Endothelial cell of umbilical vein (primary cell): ENCODE data around the gene MED27. TPM values are rescaled to one million over a fixed set of nuclear protein-coding genes. Genes with fewer than 3 reads are reported as not detected.

Source experiments
- BruUV-seq: library from RNA; stranded (reverse); fragments of 400-500 nt; replicated peaks from 2 replicates; lab custom pipeline; 2021; lab: Mats Ljungman, UMichigan
- CTCF ChIA-PET: fragments of 300-600, 350-600 bp; sonication (Branson Sonifier 250); formaldehyde crosslinking; loops from one replicate; lab custom pipeline; 2021; ENCODE audit warnings: antibody characterized with exemption, inconsistent platforms; lab: Charles Lee
- POLR2A ChIA-PET: fragments of 300-600, 350-600 bp; sonication (Branson Sonifier 250); formaldehyde crosslinking; loops from one replicate; lab custom pipeline; 2021; ENCODE audit warnings: antibody characterized with exemption, inconsistent platforms; lab: Charles Lee
- DNase-seq: peaks from one replicate; pipeline ENCODE4 v3.0.0-alpha.2; 2011; ENCODE audit warnings: low read depth, low spot score
- FAIRE-seq: peaks from 2 replicates; lab custom pipeline; 2011; peaks lifted over from hg19 to GRCh38; lab: Jason Lieb, UNC
- H2AFZ ChIP-seq: 2 replicates; pipeline ENCODE4 v1.6.0; 2012; ENCODE audit warnings: low read depth, low read length, control low read depth, inconsistent platforms
- H3K27ac ChIP-seq: 2 replicates; pipeline ENCODE4 v1.5.1; 2011; ENCODE audit warnings: low read depth, mild to moderate bottlenecking, control low read depth, low read length, moderate library complexity; ENCODE audit not compliant: insufficient read depth
- H3K27me3 ChIP-seq, 2 experiments: 2 replicates each; pipeline versions ENCODE4 v1.6.0 to v1.6.1; 2011; ENCODE audit warnings: low read length in 2 of 2, mixed read lengths in 1 of 2; ENCODE audit not compliant: control insufficient read depth in 2 of 2, insufficient read depth in 2 of 2
- H3K36me3 ChIP-seq, 2 experiments: 2 replicates in 1 of 2; 3 replicates in 1 of 2; pipeline ENCODE4 v1.5.1; 2011; ENCODE audit warnings: low read length in 2 of 2, mild to moderate bottlenecking in 1 of 2, moderate library complexity in 1 of 2; ENCODE audit not compliant: control insufficient read depth in 2 of 2, insufficient read depth in 2 of 2; ENCODE audit errors: extremely low read depth in 1 of 2
- H3K4me1 ChIP-seq: 3 replicates; pipeline ENCODE4 v1.5.1; 2011; ENCODE audit warnings: mild to moderate bottlenecking, low read length; ENCODE audit not compliant: control insufficient read depth, insufficient read depth; ENCODE audit errors: extremely low read depth
- H3K4me2 ChIP-seq: 2 replicates; pipeline ENCODE4 v1.6.1; 2011; ENCODE audit warnings: low read length, control low read depth, mixed read lengths; ENCODE audit not compliant: insufficient read depth
- H3K4me3 ChIP-seq, 3 experiments: fragments of 200-600 bp in 1 of 3; sonication (generic), shearing (Covaris generic) in 1 of 3; replicated peaks in 1 of 3; 2 replicates each; pipeline ENCODE4 v1.5.1; 2011 to 2016; ENCODE audit warnings: control low read depth in 3 of 3, low read length in 3 of 3, mild to moderate bottlenecking in 2 of 3, inconsistent platforms in 1 of 3, low read depth in 1 of 3, moderate library complexity in 1 of 3; ENCODE audit not compliant: insufficient read depth in 1 of 3
- H3K79me2 ChIP-seq: 2 replicates; pipeline ENCODE4 v1.6.0; 2012; ENCODE audit warnings: low read length, inconsistent platforms; ENCODE audit not compliant: control insufficient read depth, insufficient read depth
- H3K9ac ChIP-seq: replicated peaks from 2 replicates; pipeline ENCODE3; 2011; ENCODE audit warnings: low read length, control low read depth; ENCODE audit not compliant: insufficient read depth; ENCODE audit errors: extremely low read depth
- H3K9me1 ChIP-seq: replicated peaks from 3 replicates; pipeline ENCODE4 v1.6.0; 2011; ENCODE audit warnings: mild to moderate bottlenecking, low read length; ENCODE audit not compliant: control insufficient read depth, insufficient read depth; ENCODE audit errors: extremely low read depth
- H3K9me3 ChIP-seq: replicated peaks from 2 replicates; pipeline ENCODE4 v1.5.1; 2012; ENCODE audit warnings: low read length, inconsistent platforms; ENCODE audit not compliant: control insufficient read depth, insufficient read depth
- H4K20me1 ChIP-seq: replicated peaks from 2 replicates; pipeline ENCODE3; 2011; ENCODE audit warnings: mild to moderate bottlenecking, low read length; ENCODE audit not compliant: control insufficient read depth, insufficient read depth; ENCODE audit errors: extremely low read depth
- EZH2 ChIP-seq: IDR thresholded peaks from 2 replicates; pipeline ENCODE4 v1.6.1; 2012; ENCODE audit warnings: borderline replicate concordance, low read depth, mild to moderate bottlenecking, moderate library complexity, low read length, inconsistent platforms; ENCODE audit not compliant: severe bottlenecking
- FOS ChIP-seq: IDR thresholded peaks from 2 replicates; pipeline ENCODE4 v1.6.1; 2011; ENCODE audit warnings: mild to moderate bottlenecking, low read length, moderate library complexity, borderline replicate concordance; ENCODE audit not compliant: insufficient read depth
- GATA2 ChIP-seq: IDR thresholded peaks from 2 replicates; pipeline ENCODE4 v1.7.0; 2011; ENCODE audit warnings: low read depth, mild to moderate bottlenecking, moderate library complexity, mixed read lengths, low read length; ENCODE audit not compliant: insufficient read length, insufficient read depth
- JUN ChIP-seq: IDR thresholded peaks from 2 replicates; pipeline ENCODE4 v1.6.1; 2011; ENCODE audit warnings: borderline replicate concordance, low read depth; ENCODE audit not compliant: insufficient read length, insufficient read depth
- MYC ChIP-seq: IDR thresholded peaks from one replicate; pipeline ENCODE4 v1.6.1; 2011; ENCODE audit warnings: mild to moderate bottlenecking, low read depth, low read length
- POLR2A ChIP-seq: IDR thresholded peaks from 2 replicates; pipeline ENCODE4 v1.6.1; 2012; ENCODE audit warnings: low read depth, mild to moderate bottlenecking, control low read depth, low read length
- POLR2AphosphoS5 ChIP-seq: IDR thresholded peaks from 2 replicates; pipeline ENCODE4 v1.6.1; 2012; ENCODE audit warnings: low read depth, mild to moderate bottlenecking, control low read depth, low read length, moderate library complexity; ENCODE audit not compliant: insufficient read depth
- dilution Hi-C: fragments of 300-500 bp; cut with MboI; formaldehyde crosslinking; loops from one replicate; pipeline ENCODE4 v1.15.0; 2019; ENCODE audit warnings: low sequenced_read_pairs; ENCODE audit not compliant: extremely low pct_ligation_motif_present
- intact Hi-C: fragments of 100-400 bp; cut with micrococcal nuclease; formaldehyde crosslinking; loops from one replicate; pipeline ENCODE4 v1.10.0; 2022
- polyA plus RNA-seq, 4 experiments: library from polyadenylated mRNA; depleted of rRNA in 3 of 4; stranded (reverse) in 3 of 4; unstranded in 1 of 4; fragments of >200 nt; gene quantifications; 2 replicates each; pipeline versions ENCODE4 v1.2.1 to v1.2.3, GENCODE V29; 2011 to 2012; ENCODE audit warnings: missing spikeins in 1 of 4
- total RNA-seq: library from RNA; stranded (reverse); gene quantifications from 2 replicates; pipeline ENCODE4 v1.2.3, GENCODE V29; 2021
- TF ChIP-seq, protein P1 (sequence below): IDR thresholded peaks from 2 replicates; pipeline ENCODE4 v1.6.1; 2011; ENCODE audit not compliant: insufficient read depth, insufficient read length
- TF ChIP-seq, protein P2 (sequence below), 2 donors: IDR thresholded peaks; 1 replicate in 1 of 2; 2 replicates in 1 of 2; pipeline ENCODE4 v1.5.1; 2011; ENCODE audit warnings: low read length in 2 of 2, mild to moderate bottlenecking in 2 of 2, moderate library complexity in 2 of 2, control low read depth in 1 of 2, inconsistent platforms in 1 of 2, low read depth in 1 of 2; ENCODE audit not compliant: insufficient read depth in 1 of 2; ENCODE audit errors: extremely low read depth in 1 of 2

The MED27 gene
- total and polyA plus RNA-seq, 2 donors (not counting 3 experiments of a cell fraction or from before 2014, with no cell fraction given): 27.9 to 47.8 TPM

DNA sequence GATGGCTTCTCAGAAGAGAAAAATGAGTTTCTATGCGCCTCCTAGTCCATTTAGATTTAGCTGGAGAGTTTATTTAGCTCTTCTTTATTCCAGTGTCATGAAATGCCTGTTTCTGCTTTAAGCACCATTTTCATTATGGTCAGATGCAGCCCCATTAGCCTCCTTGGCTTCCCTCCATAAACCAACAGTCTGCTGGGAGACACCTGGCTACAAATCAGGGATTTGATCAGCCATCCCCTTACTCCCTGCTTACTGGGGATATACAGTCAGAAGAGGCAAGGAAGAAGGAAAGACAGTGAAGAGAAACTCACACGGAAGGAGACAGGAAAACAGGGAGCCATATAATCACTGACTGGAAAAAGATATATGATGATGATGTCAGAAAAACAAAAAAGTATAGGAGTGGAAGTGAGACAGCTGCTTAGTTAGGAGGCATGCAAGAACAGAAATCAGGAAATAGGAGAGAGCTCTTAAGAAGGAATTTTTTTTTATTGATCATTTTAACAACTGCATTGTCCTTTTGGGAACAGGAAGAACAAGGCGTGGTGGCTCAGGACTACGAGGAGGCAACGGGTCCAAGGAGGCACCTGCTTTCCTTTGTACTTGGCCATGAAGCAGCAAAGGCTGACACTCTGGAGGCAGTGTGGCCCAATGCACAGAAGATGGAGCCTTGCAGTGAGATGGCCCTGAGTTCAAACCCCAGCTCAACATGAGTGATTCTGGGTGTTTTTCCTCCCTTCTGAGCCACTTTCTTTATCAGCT, 56.1 kb downstream of the MED27 start:
- DNase-seq (no peak), FAIRE-seq (no peak)
- no peaks in the 10 kb centered on the region for H3K27me3 ChIP-seq
- ChIA-PET POLR2A (no interaction called here), CTCF (no interaction called here)
- no peaks in the 10 kb centered on the region for H3K9me1 ChIP-seq
- H3K9me3 ChIP-seq: no peaks in the 10 kb centered on the region
- peaks cover 9% of the 10 kb centered on the region for H3K4me1 ChIP-seq
- no peak overlapping the region for H3K27ac ChIP-seq
- dilution Hi-C loops (no loop called here), intact Hi-C loops (no loop called here)
- H3K4me2 ChIP-seq: no peak overlapping the region
- no peak overlapping the region for H2AFZ ChIP-seq
- no peaks in the 10 kb centered on the region for H3K36me3 ChIP-seq
- H3K4me3 ChIP-seq: no peak overlapping the region
- peaks cover 5% of the 10 kb centered on the region for H3K79me2 ChIP-seq
- no TSS peak for BruUV-seq
- peaks cover 4% of the 10 kb centered on the region for H4K20me1 ChIP-seq
- TF ChIP-seq EZH2 (no peak), GATA2 (no peak), MYC (no peak), POLR2AphosphoS5 (no peak), FOS (no peak), POLR2A (no peak), JUN (no peak)
- TF ChIP-seq, protein P1, sequence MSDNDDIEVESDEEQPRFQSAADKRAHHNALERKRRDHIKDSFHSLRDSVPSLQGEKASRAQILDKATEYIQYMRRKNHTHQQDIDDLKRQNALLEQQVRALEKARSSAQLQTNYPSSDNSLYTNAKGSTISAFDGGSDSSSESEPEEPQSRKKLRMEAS: no peak
- TF ChIP-seq, protein P2, sequence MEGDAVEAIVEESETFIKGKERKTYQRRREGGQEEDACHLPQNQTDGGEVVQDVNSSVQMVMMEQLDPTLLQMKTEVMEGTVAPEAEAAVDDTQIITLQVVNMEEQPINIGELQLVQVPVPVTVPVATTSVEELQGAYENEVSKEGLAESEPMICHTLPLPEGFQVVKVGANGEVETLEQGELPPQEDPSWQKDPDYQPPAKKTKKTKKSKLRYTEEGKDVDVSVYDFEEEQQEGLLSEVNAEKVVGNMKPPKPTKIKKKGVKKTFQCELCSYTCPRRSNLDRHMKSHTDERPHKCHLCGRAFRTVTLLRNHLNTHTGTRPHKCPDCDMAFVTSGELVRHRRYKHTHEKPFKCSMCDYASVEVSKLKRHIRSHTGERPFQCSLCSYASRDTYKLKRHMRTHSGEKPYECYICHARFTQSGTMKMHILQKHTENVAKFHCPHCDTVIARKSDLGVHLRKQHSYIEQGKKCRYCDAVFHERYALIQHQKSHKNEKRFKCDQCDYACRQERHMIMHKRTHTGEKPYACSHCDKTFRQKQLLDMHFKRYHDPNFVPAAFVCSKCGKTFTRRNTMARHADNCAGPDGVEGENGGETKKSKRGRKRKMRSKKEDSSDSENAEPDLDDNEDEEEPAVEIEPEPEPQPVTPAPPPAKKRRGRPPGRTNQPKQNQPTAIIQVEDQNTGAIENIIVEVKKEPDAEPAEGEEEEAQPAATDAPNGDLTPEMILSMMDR (IDR thresholded peaks at IDR 0.05; ENCODE audit: extremely low read depth in 1 of 2, insufficient read depth in 1 of 2, low read depth in 1 of 2, low read length in 2 of 2): no peak
- H3K9ac ChIP-seq: no peak overlapping the region
